ENCODE measurements around the gene CYSRT1. TPM values are rescaled to one million over a fixed set of nuclear protein-coding genes. Genes with fewer than 3 reads are reported as not detected.
"Not testable (repeated sequence)": the region's sequence is repeated elsewhere in the genome, so short reads cannot be mapped to it uniquely, and the experiment has no call there.

CYSRT1 gene
- total RNA-seq, 1 donor from 2014 or later, result not detected

DNA sequence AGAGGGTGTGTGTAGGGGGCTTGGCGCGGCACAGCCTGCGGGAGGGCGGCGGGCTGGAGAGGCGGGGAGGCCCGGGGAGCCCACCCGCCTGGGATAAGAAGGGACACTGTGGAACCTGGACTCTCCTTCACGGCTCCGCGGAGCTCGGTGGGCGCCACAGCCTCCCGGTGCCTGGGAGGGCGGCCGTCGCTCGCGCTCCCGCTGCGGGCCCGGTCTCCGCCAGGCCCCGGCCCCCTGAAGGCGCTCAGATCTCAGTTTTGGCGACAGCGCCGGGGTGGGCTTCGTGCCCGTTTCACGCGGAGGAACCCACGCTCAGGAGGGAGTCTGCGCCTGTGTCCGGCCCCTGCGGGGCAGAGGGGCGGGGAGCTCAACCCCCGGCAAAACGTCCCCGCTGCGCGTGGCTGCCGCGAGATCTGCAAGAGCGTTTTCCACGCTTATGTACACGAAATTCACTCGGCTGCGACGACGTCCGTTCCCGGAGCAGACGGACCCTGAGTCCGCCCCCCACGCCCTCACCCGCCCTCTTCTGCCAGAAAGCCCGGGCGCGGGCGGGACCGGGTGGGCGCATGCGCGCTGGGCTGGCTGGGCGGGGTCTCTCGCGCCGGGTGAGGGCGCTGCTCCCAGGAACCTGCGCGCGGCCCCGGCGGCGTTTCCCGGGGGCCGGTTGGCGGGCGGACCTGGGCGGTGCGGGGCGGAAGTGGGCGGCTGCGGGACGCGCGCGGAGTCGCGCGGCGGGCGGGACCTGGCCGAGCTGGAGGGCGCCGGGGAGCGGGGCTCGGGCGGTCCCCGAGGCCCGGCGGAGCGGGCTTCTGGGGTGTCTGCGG is 29.9 kb downstream of the CYSRT1 start, which contains the start of gene NELFB:
NELFB (plus strand) TSS at position 704 of the 824 bp plus-strand sequence.
- intact Hi-C loops (cut with DNase I), result no loop called here
- ATAC-seq, result peak; percentile 86
- DNase-seq (ENCODE audit: missing footprints), result peak; percentile 97

DNA sequence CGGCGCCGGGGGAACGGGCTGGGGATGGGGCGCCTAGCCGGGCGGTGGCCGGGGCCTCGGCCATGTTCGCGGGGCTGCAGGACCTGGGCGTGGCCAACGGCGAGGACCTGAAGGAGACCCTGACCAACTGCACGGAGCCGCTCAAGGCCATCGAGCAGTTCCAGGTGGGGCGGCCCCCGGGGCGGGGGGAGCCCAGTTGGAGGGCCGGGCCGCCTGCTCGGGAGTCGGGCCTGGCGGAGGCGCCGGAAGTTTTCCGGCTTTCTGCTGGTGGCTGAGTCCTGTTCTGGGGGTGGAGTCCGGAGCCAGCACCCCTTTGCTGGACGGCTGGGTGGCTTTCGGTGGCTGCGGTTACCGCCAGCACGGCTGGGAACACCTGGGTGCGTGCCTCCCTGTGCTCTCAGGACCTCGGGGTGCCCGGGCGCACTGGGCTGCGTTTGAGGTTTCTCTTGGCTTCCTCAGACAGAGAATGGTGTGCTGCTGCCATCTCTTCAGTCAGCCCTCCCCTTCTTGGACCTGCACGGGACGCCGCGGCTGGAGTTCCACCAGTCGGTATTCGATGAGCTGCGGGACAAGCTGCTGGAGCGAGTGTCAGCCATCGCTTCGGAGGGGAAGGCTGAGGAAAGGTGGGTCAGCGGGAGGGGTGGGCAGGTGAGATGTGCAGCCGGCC is 30.6 kb downstream of the CYSRT1 start:
- ATAC-seq (no peak), DNase-seq (ENCODE audit: missing footprints) (peak; percentile 80)
- intact Hi-C loops (cut with DNase I), result no loop called here

DNA sequence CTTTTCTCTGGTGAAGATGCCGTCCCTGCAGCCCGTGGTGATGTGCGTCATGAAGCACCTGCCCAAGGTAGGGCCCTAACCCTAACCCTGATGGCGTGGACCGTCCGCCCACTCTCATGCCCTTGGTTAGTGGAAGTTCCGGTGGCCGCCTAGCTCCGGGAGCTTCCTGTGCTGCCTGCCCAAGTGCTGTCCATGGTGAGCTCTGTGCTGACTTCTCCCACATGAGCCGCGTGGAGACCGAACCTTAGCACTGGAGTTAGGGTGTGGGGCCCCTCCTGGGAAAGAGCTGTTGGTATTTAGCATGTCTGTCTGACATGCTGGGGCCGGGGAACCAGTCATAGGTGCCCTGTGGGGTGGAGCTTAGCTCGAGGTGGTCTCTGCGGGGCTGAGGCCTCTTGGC is 31.4 kb downstream of the CYSRT1 start:
- ATAC-seq (no peak), DNase-seq (ENCODE audit: missing footprints) (no peak)
- intact Hi-C loops (cut with DNase I), result no loop called here

DNA sequence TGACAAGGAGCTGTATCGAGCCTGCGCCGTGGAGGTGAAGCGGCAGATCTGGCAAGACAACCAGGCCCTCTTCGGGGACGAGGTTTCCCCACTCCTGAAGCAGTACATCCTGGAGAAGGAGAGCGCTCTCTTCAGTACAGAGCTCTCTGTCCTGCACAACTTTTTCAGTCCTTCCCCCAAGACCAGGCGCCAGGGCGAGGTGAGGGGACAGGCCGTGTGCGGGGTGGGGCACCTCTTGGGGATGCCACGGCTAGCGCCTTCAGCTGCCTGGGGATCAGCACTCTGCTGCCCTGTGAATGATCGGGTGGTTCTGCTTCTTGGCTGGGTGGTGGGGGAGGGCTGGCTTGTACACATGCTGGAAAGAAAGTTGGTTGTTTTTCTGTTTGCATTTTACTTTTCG is 31.9 kb downstream of the CYSRT1 start:
- intact Hi-C loops (cut with DNase I), result no loop called here
- DNase-seq (ENCODE audit: missing footprints), result no peak
- ATAC-seq, result no peak

DNA sequence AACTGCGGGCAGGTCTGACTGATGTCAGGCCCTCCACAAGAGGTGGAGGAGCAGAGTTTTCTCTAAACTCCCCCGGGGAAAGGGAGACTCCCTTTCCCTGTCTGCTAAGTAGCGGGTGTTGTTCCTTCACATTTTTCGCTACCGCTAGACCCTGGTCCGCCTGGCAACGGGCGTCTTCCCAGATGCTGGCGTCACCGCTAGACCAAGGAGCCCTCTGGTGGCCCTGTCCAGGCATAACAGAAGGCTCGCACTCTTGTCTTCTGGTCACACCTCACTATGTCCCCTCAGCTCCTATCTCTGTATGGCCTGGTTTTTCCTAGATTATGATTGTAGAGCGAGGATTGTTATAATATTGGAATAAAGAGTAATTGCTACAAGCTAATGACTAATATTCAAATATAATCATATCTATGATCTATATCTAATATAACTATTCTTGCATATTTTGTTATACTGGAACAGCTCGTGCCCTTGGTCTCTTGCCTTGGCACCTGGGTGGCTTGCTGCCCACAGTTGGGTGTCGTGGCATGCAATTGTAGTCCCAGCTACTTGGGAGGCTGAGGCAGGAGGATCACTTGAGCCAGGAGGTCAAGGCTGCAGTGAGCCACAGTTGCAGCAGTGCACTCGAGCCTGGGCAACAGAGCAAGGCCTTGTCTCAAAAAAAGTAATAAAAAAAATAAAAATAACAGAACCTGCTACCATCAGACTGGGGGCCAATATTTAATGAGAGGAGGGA is 37.4 kb downstream of the CYSRT1 start:
- intact Hi-C loops (cut with DNase I); ATAC-seq: not testable (repeated sequence)
- DNase-seq (ENCODE audit: missing footprints), result peak; percentile 55

DNA sequence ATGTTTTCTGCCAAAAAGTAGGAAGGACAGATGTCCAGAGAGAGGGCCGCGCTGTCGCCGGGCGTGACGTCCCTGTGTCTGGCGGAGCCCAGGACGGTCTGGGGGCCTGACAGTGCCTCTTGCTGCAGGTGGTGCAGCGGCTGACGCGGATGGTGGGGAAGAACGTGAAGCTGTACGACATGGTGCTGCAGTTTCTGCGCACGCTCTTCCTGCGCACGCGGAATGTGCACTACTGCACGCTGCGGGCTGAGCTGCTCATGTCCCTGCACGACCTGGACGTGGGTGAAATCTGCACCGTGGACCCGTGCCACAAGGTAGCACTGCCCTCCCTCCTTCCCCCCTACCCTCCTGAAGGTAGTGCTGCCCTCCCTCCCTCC is 37.9 kb downstream of the CYSRT1 start:
- no peak for ATAC-seq
- no peak for DNase-seq (ENCODE audit: missing footprints)
- intact Hi-C loops (cut with DNase I), result no loop called here

DNA sequence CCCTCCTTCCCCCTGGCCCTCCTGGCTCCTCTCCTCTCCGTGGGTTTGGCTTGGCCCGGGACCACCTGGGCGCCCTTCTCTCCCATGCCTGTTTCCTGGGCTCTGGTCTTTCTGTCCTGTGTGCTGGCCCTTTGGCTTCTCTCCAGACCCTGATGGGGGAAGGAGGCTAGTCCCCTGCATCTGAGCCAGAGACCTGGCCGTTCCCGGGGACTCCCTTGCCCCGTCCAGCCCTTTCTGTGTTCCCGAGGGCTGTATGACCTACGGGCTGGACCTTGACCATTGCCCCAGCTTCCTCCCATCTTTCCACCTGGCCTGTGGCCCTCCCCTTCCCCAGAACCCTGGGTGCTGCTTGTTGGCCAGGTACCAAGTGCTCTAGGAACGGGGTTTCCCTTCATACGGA is 38.5 kb downstream of the CYSRT1 start:
- ATAC-seq, result no peak
- no peak for DNase-seq (ENCODE audit: missing footprints)
- intact Hi-C loops (cut with DNase I), result no loop called here

DNA sequence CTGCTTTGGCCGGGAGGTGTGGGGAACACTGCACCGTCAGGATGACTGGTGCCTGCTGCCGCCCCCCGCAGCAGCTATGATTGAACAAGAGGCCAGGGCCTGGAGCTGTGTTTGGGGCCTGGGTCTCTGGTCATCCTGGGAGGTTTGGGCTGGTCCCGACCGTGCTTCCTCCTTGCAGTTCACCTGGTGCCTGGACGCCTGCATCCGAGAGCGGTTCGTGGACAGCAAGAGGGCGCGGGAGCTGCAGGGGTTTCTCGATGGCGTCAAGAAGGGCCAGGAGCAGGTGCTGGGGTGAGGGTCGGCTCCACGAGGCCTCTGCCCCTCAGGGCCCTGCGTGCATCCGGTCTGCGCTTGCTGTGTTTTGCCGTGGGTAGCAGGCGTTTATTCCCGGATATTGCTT is 39.1 kb downstream of the CYSRT1 start:
- intact Hi-C loops (cut with DNase I), result no loop called here
- ATAC-seq (no peak), DNase-seq (ENCODE audit: missing footprints) (peak; percentile 54)

DNA sequence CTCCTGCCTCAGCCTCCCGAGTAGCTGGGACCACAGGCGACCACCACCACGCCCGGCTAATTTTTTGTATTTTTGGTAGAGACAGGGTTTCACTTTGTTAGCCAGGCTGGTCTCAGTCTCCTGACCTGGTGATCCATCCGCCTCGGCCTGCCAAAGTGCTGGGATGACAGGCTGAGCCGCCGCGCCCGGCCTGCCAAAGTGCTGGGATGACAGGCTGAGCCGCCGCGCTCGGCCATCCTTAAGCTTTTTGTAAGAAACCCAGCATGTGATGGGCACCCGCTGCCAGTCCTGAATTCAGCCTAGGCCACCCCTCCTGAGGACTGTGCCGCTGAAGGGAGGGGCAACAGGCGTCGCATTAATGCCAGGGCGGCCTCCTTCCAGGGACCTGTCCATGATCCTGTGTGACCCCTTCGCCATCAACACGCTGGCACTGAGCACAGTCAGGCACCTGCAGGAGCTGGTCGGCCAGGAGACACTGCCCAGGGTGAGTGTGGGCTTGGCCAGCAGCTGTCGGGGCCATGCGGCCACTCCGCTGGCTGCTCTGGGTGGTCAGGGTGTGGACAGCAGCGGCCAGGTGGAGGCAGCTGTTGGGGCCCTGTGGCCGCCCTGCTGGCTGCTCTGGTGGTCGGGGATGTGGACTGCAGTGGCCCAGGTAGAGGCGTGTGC is 40.7 kb downstream of the CYSRT1 start:
- intact Hi-C loops (cut with DNase I), result no loop called here
- DNase-seq (ENCODE audit: missing footprints), result no peak
- ATAC-seq, result no peak

DNA sequence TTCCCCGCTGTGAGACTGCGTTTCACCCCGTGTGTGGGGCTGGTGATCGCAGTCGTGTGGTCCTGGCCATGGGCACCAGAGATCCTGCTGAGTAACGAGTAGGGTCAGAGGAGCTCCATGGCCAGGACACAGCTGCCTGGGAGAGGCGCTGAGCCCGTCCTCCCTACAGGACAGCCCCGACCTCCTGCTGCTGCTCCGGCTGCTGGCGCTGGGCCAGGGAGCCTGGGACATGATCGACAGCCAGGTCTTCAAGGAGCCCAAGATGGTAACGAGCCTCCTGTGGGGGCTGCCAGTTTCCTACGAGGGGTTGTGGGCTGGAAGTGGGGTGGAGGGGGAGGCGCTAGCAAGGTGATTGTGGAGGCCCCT is 41.2 kb downstream of the CYSRT1 start:
- no peak for ATAC-seq
- DNase-seq (ENCODE audit: missing footprints), result no peak
- intact Hi-C loops (cut with DNase I), result no loop called here

DNA sequence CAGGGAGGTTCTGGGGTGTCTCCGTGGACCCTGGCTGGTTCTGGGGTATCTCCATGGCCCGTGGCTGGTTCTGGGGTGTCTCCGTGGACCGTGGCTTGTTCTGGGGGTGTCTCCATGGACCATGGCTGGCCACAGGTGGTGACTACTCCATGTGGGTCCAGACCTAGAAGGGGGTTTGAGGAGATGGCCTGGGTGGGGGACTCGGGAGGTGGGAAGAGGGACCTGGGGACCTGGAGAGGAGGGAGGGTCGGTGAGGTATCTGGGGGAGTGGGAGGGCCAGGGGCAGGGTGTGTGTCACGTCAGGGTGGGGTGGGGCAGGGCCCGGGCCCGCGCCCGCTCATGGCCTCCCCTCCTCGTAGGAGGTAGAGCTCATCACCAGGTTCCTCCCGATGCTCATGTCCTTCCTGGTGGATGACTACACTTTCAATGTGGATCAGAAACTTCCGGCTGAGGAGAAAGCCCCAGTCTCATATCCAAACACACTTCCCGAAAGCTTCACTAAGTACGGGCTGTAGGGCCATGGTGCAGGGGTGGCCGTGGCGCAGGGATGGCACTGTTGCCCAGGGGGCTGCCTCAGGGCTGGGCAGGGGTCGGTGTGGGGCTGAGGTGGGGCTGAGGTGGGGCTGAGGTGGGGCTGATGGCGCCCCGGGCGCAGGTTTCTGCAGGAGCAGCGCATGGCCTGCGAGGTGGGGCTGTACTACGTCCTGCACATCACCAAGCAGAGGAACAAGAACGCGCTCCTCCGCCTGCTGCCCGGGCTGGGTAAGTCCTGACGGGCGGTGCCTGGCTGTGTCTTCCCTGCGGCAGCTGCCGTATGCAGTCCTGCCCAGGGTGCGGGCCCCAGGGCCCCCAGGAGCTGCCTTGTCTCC is 41.8 kb downstream of the CYSRT1 start:
- DNase-seq (ENCODE audit: missing footprints) (no peak), ATAC-seq (no peak)
- intact Hi-C loops (cut with DNase I), result no loop called here

DNA sequence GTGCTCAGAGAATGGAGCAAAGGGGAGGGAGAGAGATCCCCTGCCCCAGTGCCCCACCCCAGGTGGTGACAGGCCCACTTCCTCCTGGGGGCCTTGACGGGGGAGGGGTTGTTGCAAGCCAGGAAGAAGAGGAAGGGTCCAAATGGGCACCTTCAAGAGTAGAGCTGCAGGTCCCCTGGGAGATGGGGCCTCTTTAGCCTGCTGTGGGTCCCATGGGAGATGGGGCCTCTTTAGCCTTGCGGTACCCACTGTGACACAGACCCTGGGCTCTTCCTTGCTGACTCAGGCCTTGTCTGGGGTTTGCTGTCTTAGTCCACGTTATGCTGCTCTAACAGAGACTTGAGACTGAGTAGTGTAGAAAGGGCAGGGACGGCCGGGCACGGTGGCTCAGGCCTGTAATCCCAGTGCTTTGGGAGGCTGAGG is 43.0 kb downstream of the CYSRT1 start:
- ATAC-seq (no peak), DNase-seq (ENCODE audit: missing footprints) (no peak)
- intact Hi-C loops (cut with DNase I), result no loop called here

DNA sequence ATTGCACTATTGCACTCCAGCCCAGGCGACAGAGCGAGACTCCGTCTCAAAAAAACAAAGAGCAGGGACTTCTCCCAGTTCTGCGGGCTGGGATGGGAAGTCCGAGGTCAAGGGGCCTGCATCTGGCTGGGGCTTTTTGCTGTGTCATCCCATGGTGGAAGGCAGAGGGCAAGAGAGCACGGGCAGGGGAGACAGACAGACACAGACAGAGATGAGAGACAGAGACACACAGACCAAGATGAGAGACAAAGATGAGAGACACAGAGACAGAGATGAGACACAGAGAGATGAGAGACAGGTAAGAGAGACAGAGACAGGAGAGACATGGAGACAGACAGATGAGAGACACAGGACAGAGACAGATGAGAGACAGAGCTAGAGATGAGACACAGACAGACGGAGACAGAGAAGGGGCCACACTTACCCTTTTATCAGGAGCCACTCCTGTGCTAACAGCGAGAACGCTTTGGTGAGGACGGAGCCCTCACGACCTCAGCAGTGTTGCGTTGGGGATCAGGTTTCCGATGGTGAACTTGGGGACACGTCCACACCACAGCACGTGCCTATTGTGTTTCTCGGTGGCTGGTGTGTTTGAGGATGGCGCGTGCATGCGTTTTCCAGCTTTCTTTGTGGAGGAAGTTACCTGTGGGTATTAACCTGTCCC is 43.7 kb downstream of the CYSRT1 start:
- DNase-seq (ENCODE audit: missing footprints) (no peak), ATAC-seq (no peak)
- intact Hi-C loops (cut with DNase I), result no loop called here

DNA sequence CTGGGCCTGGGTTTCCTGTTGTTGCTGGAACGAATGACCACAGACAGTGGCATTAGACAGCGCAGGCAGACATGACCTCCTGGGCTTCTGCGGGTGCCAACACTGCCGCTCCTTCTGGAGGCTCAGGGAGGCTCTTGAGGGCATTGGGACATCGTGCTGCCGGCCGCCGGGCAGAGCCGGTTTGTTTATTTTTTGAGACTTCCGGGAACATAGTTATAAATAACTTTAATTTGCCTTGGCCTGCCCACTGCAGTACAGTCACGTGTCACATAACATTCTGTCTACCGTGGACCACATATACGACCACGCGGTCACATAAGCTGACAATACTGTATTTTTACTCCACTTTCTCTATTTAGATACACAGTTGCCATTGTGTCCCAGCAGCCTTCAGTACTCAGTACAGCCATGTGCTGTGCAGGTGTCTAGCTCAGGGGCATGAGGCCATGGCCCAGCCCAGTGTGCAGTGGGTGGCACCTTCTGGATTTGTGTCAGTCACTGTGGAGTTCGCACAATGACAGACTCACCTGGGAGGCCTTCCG is 44.3 kb downstream of the CYSRT1 start:
- intact Hi-C loops (cut with DNase I), result no loop called here
- peak; percentile 70 for ATAC-seq
- no peak for DNase-seq (ENCODE audit: missing footprints)

DNA sequence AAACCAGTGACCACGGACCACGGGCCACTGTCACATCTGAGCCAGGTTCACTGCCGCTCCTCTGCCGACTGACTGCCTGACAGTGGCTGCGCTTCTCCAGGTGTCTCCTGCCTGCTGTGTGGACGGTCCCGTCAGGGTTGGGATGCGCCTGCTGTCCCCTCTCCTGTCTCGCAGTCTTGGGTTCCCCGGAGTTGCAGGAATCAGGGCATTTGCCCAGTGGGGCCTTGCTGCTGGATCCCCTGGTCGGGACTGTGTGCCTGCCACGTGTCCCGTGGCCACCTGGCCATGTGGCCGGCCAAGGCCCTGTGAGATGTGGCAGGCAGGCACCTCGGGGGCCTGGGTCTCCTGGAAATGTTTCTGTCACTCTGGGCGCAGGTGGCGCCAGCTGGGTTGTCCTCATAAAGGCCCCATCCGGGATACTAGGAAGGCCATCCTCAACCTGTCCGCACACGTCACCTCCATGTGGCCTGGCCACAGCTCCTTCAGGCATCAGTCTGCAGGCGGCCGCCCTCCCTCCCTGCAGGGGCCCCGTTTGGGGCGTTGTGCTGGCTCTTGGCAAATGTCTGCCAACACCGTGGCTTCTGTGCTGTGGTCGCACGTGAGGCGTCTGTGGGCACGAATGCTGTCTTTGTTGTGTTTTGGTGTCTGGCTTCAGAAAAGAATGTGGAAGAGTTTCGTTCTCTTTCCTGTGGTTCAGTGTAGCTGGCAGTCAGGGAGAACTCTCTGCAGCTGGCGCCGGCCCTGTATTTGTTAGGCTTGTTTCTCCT is 46.1 kb downstream of the CYSRT1 start:
- DNase-seq (ENCODE audit: missing footprints), result no peak
- ATAC-seq, result no peak
- intact Hi-C loops (cut with DNase I), result no loop called here

DNA sequence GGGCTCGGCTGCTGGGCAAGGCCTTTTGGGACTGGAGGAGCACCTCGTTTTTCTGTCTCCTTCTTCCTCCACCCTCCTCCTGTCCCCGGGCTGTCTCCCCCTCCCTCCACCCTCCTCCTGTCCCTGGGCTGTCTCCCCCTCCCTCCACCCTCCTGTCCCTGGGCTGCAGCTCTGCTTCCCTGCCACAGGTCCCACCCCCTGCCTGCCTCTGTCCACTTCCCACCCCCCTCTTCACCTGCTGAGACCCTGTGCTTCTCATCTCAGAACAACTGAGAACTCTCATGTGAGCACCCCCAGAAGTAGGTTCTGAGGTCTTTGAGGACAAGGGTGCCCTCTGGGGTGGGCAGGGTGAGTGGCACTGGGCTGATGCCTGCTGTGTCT is 46.7 kb downstream of the CYSRT1 start:
- intact Hi-C loops (cut with DNase I), result no loop called here
- DNase-seq (ENCODE audit: missing footprints) (no peak), ATAC-seq (no peak)

Data from Right ventricle myocardium inferior (tissue), 1 donor.